Endodermal cell (in vitro differentiated cells): ENCODE measurements around the gene SLC22A31. TPM values are rescaled to one million over a fixed set of nuclear protein-coding genes. Genes with fewer than 3 reads are reported as not detected.

Experiments used
- DNase-seq: peaks from one replicate; pipeline ENCODE4 v3.0.0-alpha.2; 2017
- H3K27ac ChIP-seq: 2 replicates; pipeline ENCODE4 v1.5.1; 2013; ENCODE audit warnings: mild to moderate bottlenecking, low read depth, low read length, moderate library complexity
- H3K27me3 ChIP-seq: 2 replicates; pipeline ENCODE4 v1.6.1; 2013; ENCODE audit warnings: mild to moderate bottlenecking, low read length, moderate library complexity; ENCODE audit not compliant: insufficient read depth, control insufficient read depth, poor library complexity, severe bottlenecking
- H3K36me3 ChIP-seq: 2 replicates; pipeline ENCODE4 v1.7.0; 2013; ENCODE audit warnings: mild to moderate bottlenecking, low read length, moderate library complexity; ENCODE audit not compliant: control insufficient read depth, insufficient read depth
- H3K4me1 ChIP-seq: one replicate; pipeline ENCODE4 v1.7.0; 2013; ENCODE audit warnings: low read length; ENCODE audit not compliant: control insufficient read depth, insufficient read depth
- H3K4me3 ChIP-seq: 2 replicates; pipeline ENCODE4 v1.5.1; 2013; ENCODE audit warnings: mild to moderate bottlenecking, low read length, moderate library complexity
- H3K9ac ChIP-seq: 2 replicates; pipeline ENCODE4 v1.6.1; 2013; ENCODE audit warnings: mild to moderate bottlenecking, low read length, moderate library complexity; ENCODE audit not compliant: poor library complexity, severe bottlenecking; ENCODE audit errors: extremely low read depth
- H3K9me3 ChIP-seq: 2 replicates; pipeline ENCODE4 v1.6.1; 2013; ENCODE audit warnings: mild to moderate bottlenecking, low read length, moderate library complexity; ENCODE audit not compliant: control insufficient read depth
- H3K27ac Mint-ChIP-seq: 2 replicates; pipeline ENCODE4 v1.8.0; 2020; ENCODE audit warnings: mixed read lengths
- H3K27me3 Mint-ChIP-seq: 2 replicates; pipeline ENCODE4 v1.8.0; 2021; ENCODE audit warnings: mild to moderate bottlenecking, mixed read lengths; ENCODE audit not compliant: insufficient read depth
- H3K36me3 Mint-ChIP-seq: 2 replicates; pipeline ENCODE4 v1.8.0; 2020; ENCODE audit warnings: low read depth, mixed read lengths
- H3K4me1 Mint-ChIP-seq: 2 replicates; pipeline ENCODE4 v1.8.0; 2020; ENCODE audit warnings: mixed read lengths
- H3K4me3 Mint-ChIP-seq: 2 replicates; pipeline ENCODE4 v1.8.0; 2020; ENCODE audit warnings: mild to moderate bottlenecking, moderate library complexity, mixed read lengths
- H3K9me3 Mint-ChIP-seq: 2 replicates; pipeline ENCODE4 v1.8.0; 2020; ENCODE audit warnings: mild to moderate bottlenecking, mixed read lengths
- WGBS, 2 experiments: methylation state at CpG; one replicate each; pipeline versions ENCODE4 v1.1.5 to v1.1.7; 2013; ENCODE audit warnings: missing lambda C conversion rate in 2 of 2, mixed read lengths in 1 of 2; ENCODE audit not compliant: insufficient coverage in 1 of 2, insufficient read length in 1 of 2; 5-methylcytosine and 5-hydroxymethylcytosine counted together
- total RNA-seq, 2 donors: library from RNA; stranded (reverse); fragmentation: NEBNext Ultra II Directional in 1 of 2; extraction: Animal tissue kit (Norgen Biotek cat#: 25700) in 1 of 2; gene quantifications; 2 replicates in 1 of 2; 3 replicates in 1 of 2; pipeline ENCODE4 v1.2.1, GENCODE V29; 2021
- TF ChIP-seq, protein P1 (sequence below): fragments of 200-600 bp; sonication (generic); conservative IDR thresholded peaks from 2 replicates; pipeline ENCODE4 v1.5.0; 2021; ENCODE audit warnings: antibody characterized with exemption, mild to moderate bottlenecking

The SLC22A31 gene
- total RNA-seq, 2 donors from 2014 or later = 9.7 to 33.9 TPM

DNA sequence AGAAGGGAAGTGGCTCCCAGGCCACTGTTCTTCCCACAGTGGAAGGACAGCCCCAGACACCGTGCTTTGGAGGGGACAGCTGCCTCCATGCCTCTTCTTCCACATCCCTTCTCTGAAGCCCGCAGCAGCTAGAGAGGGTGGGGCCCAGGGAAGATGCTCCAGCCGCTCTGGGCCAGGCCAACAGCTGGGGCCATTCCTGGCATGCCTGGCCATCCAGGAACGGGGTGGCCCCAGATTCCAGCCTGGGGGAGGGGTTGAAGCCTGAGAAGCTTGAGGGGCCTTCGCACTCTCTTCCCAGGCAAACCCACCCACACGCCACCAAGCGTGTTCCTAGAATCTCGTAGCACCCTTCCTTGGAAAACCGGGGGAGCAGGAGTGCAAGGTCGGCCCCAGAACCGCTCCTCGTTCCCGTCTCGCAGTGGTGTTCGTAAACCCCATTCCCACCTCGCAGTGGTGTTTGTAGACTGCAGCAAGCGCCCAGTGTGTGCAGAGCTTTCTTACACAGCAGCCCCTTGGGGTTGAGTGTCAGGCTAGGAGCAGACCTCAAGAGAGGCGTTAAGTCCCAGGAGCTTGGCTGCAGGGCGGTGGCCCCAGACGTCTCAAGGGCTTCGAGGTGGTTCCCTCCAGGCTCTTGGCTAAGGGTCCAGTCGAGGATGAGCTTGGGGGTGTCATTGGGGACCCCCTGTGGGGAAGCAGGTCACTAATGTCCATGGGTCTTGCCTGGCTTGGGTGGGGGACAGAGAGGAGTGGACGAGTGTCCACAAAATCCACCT is 26.1 kb downstream of the SLC22A31 start:
- no peaks in the 10 kb centered on the region for H3K9me3 ChIP-seq
- peaks cover 2% of the 10 kb centered on the region for H3K4me1 ChIP-seq
- TF ChIP-seq, protein P1, sequence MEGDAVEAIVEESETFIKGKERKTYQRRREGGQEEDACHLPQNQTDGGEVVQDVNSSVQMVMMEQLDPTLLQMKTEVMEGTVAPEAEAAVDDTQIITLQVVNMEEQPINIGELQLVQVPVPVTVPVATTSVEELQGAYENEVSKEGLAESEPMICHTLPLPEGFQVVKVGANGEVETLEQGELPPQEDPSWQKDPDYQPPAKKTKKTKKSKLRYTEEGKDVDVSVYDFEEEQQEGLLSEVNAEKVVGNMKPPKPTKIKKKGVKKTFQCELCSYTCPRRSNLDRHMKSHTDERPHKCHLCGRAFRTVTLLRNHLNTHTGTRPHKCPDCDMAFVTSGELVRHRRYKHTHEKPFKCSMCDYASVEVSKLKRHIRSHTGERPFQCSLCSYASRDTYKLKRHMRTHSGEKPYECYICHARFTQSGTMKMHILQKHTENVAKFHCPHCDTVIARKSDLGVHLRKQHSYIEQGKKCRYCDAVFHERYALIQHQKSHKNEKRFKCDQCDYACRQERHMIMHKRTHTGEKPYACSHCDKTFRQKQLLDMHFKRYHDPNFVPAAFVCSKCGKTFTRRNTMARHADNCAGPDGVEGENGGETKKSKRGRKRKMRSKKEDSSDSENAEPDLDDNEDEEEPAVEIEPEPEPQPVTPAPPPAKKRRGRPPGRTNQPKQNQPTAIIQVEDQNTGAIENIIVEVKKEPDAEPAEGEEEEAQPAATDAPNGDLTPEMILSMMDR = no peak
- 87 to 91% methylated on average over 11 to 23 of the region's 23 CpGs for WGBS, 2 experiments
- Mint-ChIP-seq H3K4me3 (no peak overlapping the region), H3K27ac (no peak overlapping the region), H3K4me1 (peaks cover 4% of the 10 kb centered on the region), H3K36me3 (no peaks in the 10 kb centered on the region), H3K9me3 (no peaks in the 10 kb centered on the region), H3K27me3 (peaks cover 28% of the 10 kb centered on the region)
- peaks cover 37% of the 10 kb centered on the region for H3K27me3 ChIP-seq
- H3K9ac ChIP-seq = no peak overlapping the region
- H3K36me3 ChIP-seq = no peaks in the 10 kb centered on the region
- H3K4me3 ChIP-seq = no peak overlapping the region
- no peak overlapping the region for H3K27ac ChIP-seq
- no peak for DNase-seq

DNA sequence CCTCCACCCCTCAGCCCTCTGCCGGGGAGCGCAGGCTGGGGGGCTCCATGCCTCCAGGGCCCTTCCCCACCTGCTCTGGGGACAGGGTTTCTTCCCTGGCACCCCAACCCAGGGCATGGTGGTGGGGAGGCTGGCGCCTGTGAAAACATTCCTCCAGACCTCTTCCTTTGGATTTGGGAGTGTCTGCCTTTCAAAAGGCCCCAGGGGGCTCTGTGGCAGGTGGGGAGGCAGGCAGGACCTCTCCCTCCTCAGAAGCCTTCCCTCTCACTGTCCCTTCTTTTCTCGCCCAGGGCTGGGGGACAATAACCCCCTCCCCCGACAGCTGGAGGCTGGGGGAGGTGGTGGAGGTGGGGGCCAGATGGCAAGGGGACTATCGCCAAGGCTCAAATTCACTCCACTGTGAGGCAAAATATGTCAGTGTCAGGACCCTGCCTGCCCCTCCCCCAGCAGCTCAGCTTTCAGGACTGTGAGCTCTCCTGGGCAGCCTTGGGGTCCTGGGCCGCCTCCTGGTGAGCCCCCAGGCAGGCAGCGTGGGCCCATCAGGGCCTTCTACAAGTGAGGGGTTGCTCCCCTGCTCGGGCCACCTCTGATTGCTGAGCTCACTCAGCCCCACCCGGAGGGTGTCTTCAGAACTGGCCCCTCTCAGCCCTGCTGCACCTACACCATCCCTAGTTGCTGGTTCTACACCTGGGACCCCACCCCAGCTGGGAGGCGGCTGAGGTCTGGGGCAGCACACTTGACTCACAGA is 27.0 kb downstream of the SLC22A31 start:
- Histone ChIP-seq H3K9ac (no peak overlapping the region), H3K27me3 (peaks cover 38% of the 10 kb centered on the region), H3K4me3 (no peak overlapping the region), H3K36me3 (no peaks in the 10 kb centered on the region), H3K9me3 (no peaks in the 10 kb centered on the region), H3K4me1 (peaks cover 2% of the 10 kb centered on the region), H3K27ac (no peak overlapping the region)
- no peaks in the 10 kb centered on the region for H3K36me3 Mint-ChIP-seq
- H3K4me1 Mint-ChIP-seq = peaks cover 4% of the 10 kb centered on the region
- H3K4me3 Mint-ChIP-seq = no peak overlapping the region
- H3K27ac Mint-ChIP-seq = no peak overlapping the region
- TF ChIP-seq, protein P1 = no peak
- H3K9me3 Mint-ChIP-seq = no peaks in the 10 kb centered on the region
- H3K27me3 Mint-ChIP-seq = peaks cover 29% of the 10 kb centered on the region
- 40 to 71% methylated on average over 1 to 9 of the region's 11 CpGs for WGBS, 2 experiments
- no peak for DNase-seq

DNA sequence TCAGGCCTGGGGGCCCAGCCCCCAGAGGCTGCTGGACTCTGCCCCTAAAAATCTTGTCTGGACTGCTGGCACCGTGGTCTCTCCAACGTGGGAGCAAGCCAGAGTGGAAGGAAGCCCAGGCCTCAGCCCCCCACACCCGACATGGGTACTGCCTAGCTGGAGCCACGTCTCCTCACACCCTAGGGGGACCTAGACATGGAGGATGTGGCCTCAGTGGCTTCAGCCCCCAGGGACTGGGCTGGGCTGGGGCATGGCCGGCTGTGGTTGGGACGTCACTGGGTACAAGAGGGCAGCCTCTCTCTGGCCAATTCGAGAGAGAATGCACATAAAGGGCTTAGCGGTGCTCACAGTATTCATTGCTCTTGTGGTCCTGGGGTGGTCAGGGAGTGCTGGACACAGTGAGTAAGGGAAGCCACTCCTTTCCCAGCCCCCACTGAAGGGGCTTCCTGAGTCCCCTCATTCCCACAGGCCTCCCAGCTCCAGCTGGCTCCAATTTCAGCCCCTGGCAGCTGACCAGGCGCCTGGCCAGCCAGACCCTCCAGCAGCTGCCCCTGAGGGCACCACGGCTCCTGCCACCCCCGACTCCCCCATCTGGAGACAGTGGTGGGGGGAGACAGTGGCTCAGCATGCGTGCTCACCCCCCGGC is 27.7 kb downstream of the SLC22A31 start:
- Mint-ChIP-seq H3K4me1 (peaks cover 4% of the 10 kb centered on the region), H3K27me3 (peaks cover 29% of the 10 kb centered on the region), H3K4me3 (no peak overlapping the region), H3K9me3 (no peaks in the 10 kb centered on the region), H3K27ac (no peak overlapping the region), H3K36me3 (no peaks in the 10 kb centered on the region)
- Histone ChIP-seq H3K27ac (no peak overlapping the region), H3K9me3 (no peaks in the 10 kb centered on the region), H3K4me3 (no peak overlapping the region), H3K9ac (no peak overlapping the region), H3K27me3 (peaks cover 38% of the 10 kb centered on the region), H3K36me3 (no peaks in the 10 kb centered on the region), H3K4me1 (peaks cover 2% of the 10 kb centered on the region)
- WGBS, 2 experiments = 83 to 92% methylated on average over 8 to 13 of the region's 13 CpGs
- DNase-seq = no peak
- TF ChIP-seq, protein P1 = no peak
